Measurements from ENCODE around the gene PPM1L. TPM values are rescaled to one million over a fixed set of nuclear protein-coding genes. Genes with fewer than 3 reads are reported as not detected.

The PPM1L gene
- total and polyA plus RNA-seq, 2 of the 13 experiments (the other 11 are each of a cell fraction or from before 2014, with no cell fraction given) = 0.22 to 1.4 TPM

GRCh38 chr3:160904691-160905090, 148.7 kb downstream of the PPM1L start:
- H3K4me2 ChIP-seq (ENCODE audit: low read depth, low read length) = no peak overlapping the region
- no peaks in the 10 kb centered on the region; the same call in 1 of the 2 replicates for H3K9me3 ChIP-seq (ENCODE audit: low read length)
- BruUV-seq (replicated peaks) = no TSS peak
- 46% methylated on average over 2 of the region's 2 CpGs for WGBS (ENCODE audit: low lambda C conversion rate)
- no peaks in the 10 kb centered on the region for H4K20me1 ChIP-seq (ENCODE audit: insufficient read depth, low read length)
- no peak overlapping the region for H2AFZ ChIP-seq (ENCODE audit: low read length)
- no peaks in the 10 kb centered on the region for H3K36me3 ChIP-seq (replicated peaks in 1 of 2; ENCODE audit: control insufficient read depth in 1 of 2, insufficient read depth in 2 of 2, low read length in 2 of 2)
- H3K4me3 ChIP-seq (replicated peaks in 1 of 3; ENCODE audit: insufficient read depth in 1 of 3, low read depth in 2 of 3, low read length in 3 of 3) = no peak overlapping the region
- no peak overlapping the region for H3K27ac ChIP-seq (ENCODE audit: extremely low read length, insufficient read depth, low read length)
- CTCF ChIA-PET (ENCODE audit: low intra/inter-chr PET ratio, low total read pairs) = no interaction called here
- no peak for FAIRE-seq
- DNase-seq (ENCODE audit: low spot score) = no peak
- in situ Hi-C loops (cut with HindIII; ENCODE audit: extremely low pct_ligation_motif_present, low pct_unique_long_range_greater_than_20kb) = no loop called here
- no peaks in the 10 kb centered on the region for H3K79me2 ChIP-seq (ENCODE audit: insufficient read depth, low read length)
- ATAC-seq = no peak
- POLR2A ChIA-PET = no interaction called here
- H3K4me1 ChIP-seq (ENCODE audit: insufficient read depth, low read length) = no peaks in the 10 kb centered on the region
- intact Hi-C loops (cut with micrococcal nuclease; ENCODE audit: unreplicated experiment) = no loop called here
- H3K27me3 ChIP-seq (ENCODE audit: control insufficient read depth in 1 of 2, insufficient read depth in 2 of 2, low read length in 2 of 2) = no peaks in the 10 kb centered on the region
- TF ChIP-seq LRRFIP1 (CRISPR knock-in tag; conservative IDR thresholded peaks at IDR 0.05) = no peak
- no peak for TF ChIP-seq NCOR1 (IDR thresholded peaks at IDR 0.05; ENCODE audit: borderline replicate concordance, low read length)
- no peak for TF ChIP-seq MLXIP (CRISPR knock-in tag; IDR thresholded peaks at IDR 0.05; ENCODE audit: borderline replicate concordance)
- TF ChIP-seq CENPX (CRISPR knock-in tag; IDR thresholded peaks at IDR 0.05) = no peak
- no peak for TF ChIP-seq PAWR (CRISPR knock-in tag; IDR thresholded peaks at IDR 0.05; ENCODE audit: borderline replicate concordance)
- TF ChIP-seq ZNF530 (CRISPR knock-in tag; IDR thresholded peaks at IDR 0.05; ENCODE audit: low read depth) = no peak
- TF ChIP-seq BHLHE40 (IDR thresholded peaks at IDR 0.05; ENCODE audit: low read length) = no peak
- no peak for TF ChIP-seq REPIN1 (CRISPR knock-in tag; IDR thresholded peaks at IDR 0.05; ENCODE audit: borderline replicate concordance, low read depth)
- no peak for TF ChIP-seq ZNF280B (CRISPR knock-in tag; IDR thresholded peaks at IDR 0.05; ENCODE audit: borderline replicate concordance)
- no peak for TF ChIP-seq SNAI1 (CRISPR knock-in tag; IDR thresholded peaks at IDR 0.05; ENCODE audit: borderline replicate concordance)
- TF ChIP-seq ZNF367 (CRISPR knock-in tag; IDR thresholded peaks at IDR 0.05; ENCODE audit: borderline replicate concordance) = no peak
- no peak for TF ChIP-seq ZNF350 (CRISPR knock-in tag; IDR thresholded peaks at IDR 0.05; ENCODE audit: borderline replicate concordance, low read depth)
- no peak for TF ChIP-seq ZZZ3 (CRISPR knock-in tag; IDR thresholded peaks at IDR 0.05; ENCODE audit: borderline replicate concordance)
- TF ChIP-seq KLF16 (CRISPR knock-in tag; IDR thresholded peaks at IDR 0.05) = no peak
- no peak for TF ChIP-seq ATRX (CRISPR knock-in tag; IDR thresholded peaks at IDR 0.05; ENCODE audit: borderline replicate concordance)
- no peak for TF ChIP-seq RFXANK (CRISPR knock-in tag; IDR thresholded peaks at IDR 0.05)
- H3K9ac ChIP-seq (ENCODE audit: insufficient read depth, low read depth, low read length) = no peak overlapping the region

Data from HepG2 (cell line).